ENCODE results near the gene RENBP.
A peak's percentile ranks its signal among the peaks of the same experiment; 100 is the strongest.

Gene RENBP

GRCh38 chrX:153926552-153926857, 17.9 kb downstream of the RENBP start:
- H3K4me3 ChIP-seq (ENCODE audit: low read depth, low read length): no peak overlapping the region
- no peak for TF ChIP-seq CTCF (IDR thresholded peaks at IDR 0.05; ENCODE audit: low read depth, low read length)

- H3K4me3 ChIP-seq (ENCODE audit: low read depth, low read length): peak within 1 kb of the TSS; percentile 65; the same call in 1 of the 2 replicates
- no peak for TF ChIP-seq CTCF (IDR thresholded peaks at IDR 0.05; ENCODE audit: low read depth, low read length)
These were observed 18.5 kb downstream of the RENBP start, which contains the start of gene ARHGAP4 for GRCh38 chrX:153925739-153926551. Gene ARHGAP4, minus strand, starts transcription at chrX:153926264. Its CDS starts 62 bp downstream, at chrX:153926202.

- no peak for TF ChIP-seq CTCF (IDR thresholded peaks at IDR 0.05; ENCODE audit: low read depth, low read length)
- H3K4me3 ChIP-seq (ENCODE audit: low read depth, low read length): no peak overlapping the region
These were observed 19.1 kb downstream of the RENBP start for GRCh38 chrX:153925387-153925738.

GRCh38 chrX:153924149-153924861, 20.1 kb downstream of the RENBP start:
- H3K4me3 ChIP-seq (ENCODE audit: low read depth, low read length): no peak overlapping the region

GRCh38 chrX:153922932-153923857, 21.2 kb downstream of the RENBP start:
- peak; percentile 56 for TF ChIP-seq CTCF (IDR thresholded peaks at IDR 0.05; ENCODE audit: low read depth, low read length)
- no peak overlapping the region for H3K4me3 ChIP-seq (ENCODE audit: low read depth, low read length)

More at GRCh38 chrX:153924149-153924861, 20.1 kb downstream of the RENBP start:
- TF ChIP-seq CTCF (IDR thresholded peaks at IDR 0.05; ENCODE audit: low read depth, low read length): peak; percentile 16; the same call in 1 of the 2 replicates

- no peak for TF ChIP-seq CTCF (IDR thresholded peaks at IDR 0.05; ENCODE audit: low read depth, low read length)
- H3K4me3 ChIP-seq (ENCODE audit: low read depth, low read length): no peak overlapping the region
These were observed 22.7 kb downstream of the RENBP start for GRCh38 chrX:153921511-153922446.

Data from WI38 (cell line).